ENCODE measurements around the gene DMXL2. TPM values are rescaled to one million over a fixed set of nuclear protein-coding genes. Genes with fewer than 3 reads are reported as not detected.
"Not testable (repeated sequence)": the region's sequence is repeated elsewhere in the genome, so short reads cannot be mapped to it uniquely, and the experiment has no call there.

The DMXL2 gene
- total RNA-seq, 2 experiments from 2014 or later = 4.2 to 4.8 TPM

DNA sequence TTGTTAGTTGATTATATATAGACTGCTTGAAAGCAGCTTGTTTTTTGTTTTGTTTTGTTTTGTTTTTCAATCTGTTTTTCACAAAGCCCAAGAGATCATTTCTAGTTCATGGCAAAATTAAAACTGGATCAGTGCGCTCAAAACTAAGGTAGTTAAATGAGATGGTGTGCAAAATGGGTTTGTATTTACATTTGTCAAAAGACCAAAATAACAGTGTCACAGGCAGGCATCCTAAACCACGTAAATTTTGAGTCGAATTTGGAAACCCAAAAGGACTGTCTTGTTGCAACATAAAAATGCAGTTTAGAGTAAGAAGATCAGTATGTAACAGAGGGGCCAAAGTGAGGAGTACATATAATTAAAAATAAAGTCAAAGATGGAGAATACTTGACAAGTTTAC lies 2.4 kb downstream of the DMXL2 start:
- H3K27ac Mint-ChIP-seq = no peak overlapping the region
- peaks cover 20% of the 10 kb centered on the region for H3K27me3 Mint-ChIP-seq
- no peak for DNase-seq
- intact Hi-C loops (cut with micrococcal nuclease) = no loop called here
- no peaks in the 10 kb centered on the region for H3K9me3 Mint-ChIP-seq
- H3K4me1 Mint-ChIP-seq (ENCODE audit: low read depth) = peaks cover 20% of the 10 kb centered on the region
- ATAC-seq = no peak
- CTCF ChIA-PET = interaction anchor here (1.6 to 5.7 kb wide), 3 partner anchors 30 to 157 kb away, joined by 4 to 23 read pairs (median 9); no protein-coding TSS in a partner anchor
- no peak for TF ChIP-seq CTCF (IDR thresholded peaks at IDR 0.05)
- POLR2A ChIA-PET = no interaction called here
- no peak overlapping the region for H3K4me3 Mint-ChIP-seq
- no peaks in the 10 kb centered on the region for H3K36me3 Mint-ChIP-seq (ENCODE audit: low read depth)

- Mint-ChIP-seq H3K4me1 (ENCODE audit: low read depth) (peaks cover 20% of the 10 kb centered on the region), H3K36me3 (ENCODE audit: low read depth) (no peaks in the 10 kb centered on the region), H3K27me3 (peaks cover 19% of the 10 kb centered on the region), H3K9me3 (no peaks in the 10 kb centered on the region), H3K27ac (no peak overlapping the region), H3K4me3 (no peak overlapping the region)
- intact Hi-C loops (cut with micrococcal nuclease) = no loop called here
- ChIA-PET POLR2A (no interaction called here), CTCF (interaction anchor here (0.8 to 5.7 kb wide), 4 partner anchors 31 to 157 kb away, joined by 3 to 23 read pairs (median 6); no protein-coding TSS in a partner anchor)
- no peak for TF ChIP-seq CTCF (IDR thresholded peaks at IDR 0.05)
- DNase-seq (no peak), ATAC-seq (no peak)
Measured at GRCh38 chr15:51619331-51620035, 3.1 kb downstream of the DMXL2 start.

- ChIA-PET POLR2A (no interaction called here), CTCF (interaction anchor here (5.7 kb wide), 1 partner anchor 159 kb away, joined by 23 read pairs; no protein-coding TSS in a partner anchor)
- Mint-ChIP-seq H3K9me3 (peaks cover 2% of the 10 kb centered on the region), H3K4me1 (ENCODE audit: low read depth) (peaks cover 14% of the 10 kb centered on the region), H3K4me3 (no peak overlapping the region), H3K27ac (no peak overlapping the region), H3K36me3 (ENCODE audit: low read depth) (no peaks in the 10 kb centered on the region), H3K27me3 (peaks cover 9% of the 10 kb centered on the region)
- intact Hi-C loops (cut with micrococcal nuclease) = no loop called here
- TF ChIP-seq CTCF (IDR thresholded peaks at IDR 0.05) = no peak
- DNase-seq (no peak), ATAC-seq (no peak)
Measured at GRCh38 chr15:51617886-51618285, 4.7 kb downstream of the DMXL2 start.

- CTCF ChIA-PET = interaction anchor here (0.8 to 1.6 kb wide), 3 partner anchors 9 to 77 kb away, joined by 3 to 4 read pairs (median 4); partner anchors contain the start of gene DMXL2
- H3K9me3 Mint-ChIP-seq = peaks cover 11% of the 10 kb centered on the region
- no peak overlapping the region for H3K27ac Mint-ChIP-seq
- H3K27me3 Mint-ChIP-seq = no peaks in the 10 kb centered on the region
- H3K36me3 Mint-ChIP-seq (ENCODE audit: low read depth) = peaks cover 1% of the 10 kb centered on the region
- ATAC-seq = no peak
- intact Hi-C loops (cut with micrococcal nuclease) = no loop called here
- H3K4me3 Mint-ChIP-seq = no peak overlapping the region
- H3K4me1 Mint-ChIP-seq (ENCODE audit: low read depth) = no peaks in the 10 kb centered on the region
- no peak for DNase-seq
- TF ChIP-seq CTCF (IDR thresholded peaks at IDR 0.05) = no peak
- POLR2A ChIA-PET = no interaction called here
Measured at GRCh38 chr15:51613951-51614350, 8.6 kb downstream of the DMXL2 start.

- H3K9me3 Mint-ChIP-seq = peaks cover 11% of the 10 kb centered on the region
- ATAC-seq, CTCF ChIA-PET: not testable (repeated sequence)
Measured at GRCh38 chr15:51612669-51613068, 9.9 kb downstream of the DMXL2 start.

GRCh38 chr15:51603462-51603948 lies 19.1 kb downstream of the DMXL2 start:
- ATAC-seq; intact Hi-C loops (cut with micrococcal nuclease); H3K9me3 Mint-ChIP-seq; H3K4me3 Mint-ChIP-seq; H3K27me3 Mint-ChIP-seq; H3K4me1 Mint-ChIP-seq (ENCODE audit: low read depth); POLR2A ChIA-PET; DNase-seq; H3K36me3 Mint-ChIP-seq (ENCODE audit: low read depth); H3K27ac Mint-ChIP-seq; CTCF ChIA-PET: not testable (repeated sequence)

More at GRCh38 chr15:51612669-51613068, 9.9 kb downstream of the DMXL2 start:
- DNase-seq; H3K4me1 Mint-ChIP-seq (ENCODE audit: low read depth); H3K4me3 Mint-ChIP-seq; POLR2A ChIA-PET; intact Hi-C loops (cut with micrococcal nuclease); H3K36me3 Mint-ChIP-seq (ENCODE audit: low read depth); H3K27me3 Mint-ChIP-seq; H3K27ac Mint-ChIP-seq: not testable (repeated sequence)

Data from activated CD8-positive, alpha-beta T cell treated with anti-CD3 and anti-CD28 coated beads for 36 hours (primary cell).